ENCODE data around the gene SIPA1L3. TPM values are rescaled to one million over a fixed set of nuclear protein-coding genes. Genes with fewer than 3 reads are reported as not detected.

Gene SIPA1L3
- total and polyA plus RNA-seq, 10 of the 15 experiments (the other 5 are each of a cell fraction or from before 2014, with no cell fraction given), result 0.24 to 66.2 (median 19.1) TPM

- no peaks in the 10 kb centered on the region; the same call in 1 of the 2 replicates for H4K20me1 ChIP-seq (ENCODE audit: control insufficient read depth, insufficient read depth)
- POLR2A ChIA-PET, result interaction anchor here (0.6 kb wide), 1 partner anchor 24 kb away, joined by 3 read pairs; no protein-coding TSS in a partner anchor
- BruUV-seq (replicated peaks), result no TSS peak
- no peak for TF ChIP-seq BMI1 (IDR thresholded peaks at IDR 0.05; ENCODE audit: borderline replicate concordance)
- no peak for TF ChIP-seq TAF1 (IDR thresholded peaks at IDR 0.05; ENCODE audit: borderline replicate concordance, low read depth, low read length)
- no peak for TF ChIP-seq SIN3A (IDR thresholded peaks at IDR 0.05; ENCODE audit: low read depth, low read length)
- TF ChIP-seq RELB (IDR thresholded peaks at IDR 0.05; ENCODE audit: low read depth), result no peak
- no peak for TF ChIP-seq SREBF1 (IDR thresholded peaks at IDR 0.05; ENCODE audit: low read length)
- TF ChIP-seq EGR1 (IDR thresholded peaks at IDR 0.05; ENCODE audit: borderline replicate concordance in 1 of 2, low read depth in 2 of 2, low read length in 2 of 2), result no peak
- TF ChIP-seq, protein P1, sequence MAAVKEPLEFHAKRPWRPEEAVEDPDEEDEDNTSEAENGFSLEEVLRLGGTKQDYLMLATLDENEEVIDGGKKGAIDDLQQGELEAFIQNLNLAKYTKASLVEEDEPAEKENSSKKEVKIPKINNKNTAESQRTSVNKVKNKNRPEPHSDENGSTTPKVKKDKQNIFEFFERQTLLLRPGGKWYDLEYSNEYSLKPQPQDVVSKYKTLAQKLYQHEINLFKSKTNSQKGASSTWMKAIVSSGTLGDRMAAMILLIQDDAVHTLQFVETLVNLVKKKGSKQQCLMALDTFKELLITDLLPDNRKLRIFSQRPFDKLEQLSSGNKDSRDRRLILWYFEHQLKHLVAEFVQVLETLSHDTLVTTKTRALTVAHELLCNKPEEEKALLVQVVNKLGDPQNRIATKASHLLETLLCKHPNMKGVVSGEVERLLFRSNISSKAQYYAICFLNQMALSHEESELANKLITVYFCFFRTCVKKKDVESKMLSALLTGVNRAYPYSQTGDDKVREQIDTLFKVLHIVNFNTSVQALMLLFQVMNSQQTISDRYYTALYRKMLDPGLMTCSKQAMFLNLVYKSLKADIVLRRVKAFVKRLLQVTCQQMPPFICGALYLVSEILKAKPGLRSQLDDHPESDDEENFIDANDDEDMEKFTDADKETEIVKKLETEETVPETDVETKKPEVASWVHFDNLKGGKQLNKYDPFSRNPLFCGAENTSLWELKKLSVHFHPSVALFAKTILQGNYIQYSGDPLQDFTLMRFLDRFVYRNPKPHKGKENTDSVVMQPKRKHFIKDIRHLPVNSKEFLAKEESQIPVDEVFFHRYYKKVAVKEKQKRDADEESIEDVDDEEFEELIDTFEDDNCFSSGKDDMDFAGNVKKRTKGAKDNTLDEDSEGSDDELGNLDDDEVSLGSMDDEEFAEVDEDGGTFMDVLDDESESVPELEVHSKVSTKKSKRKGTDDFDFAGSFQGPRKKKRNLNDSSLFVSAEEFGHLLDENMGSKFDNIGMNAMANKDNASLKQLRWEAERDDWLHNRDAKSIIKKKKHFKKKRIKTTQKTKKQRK (IDR thresholded peaks at IDR 0.05; ENCODE audit: low read depth, low read length), result no peak
- TF ChIP-seq ETV6 (conservative IDR thresholded peaks at IDR 0.05 in 1 of 2, IDR thresholded peaks at IDR 0.05 in 1 of 2; ENCODE audit: borderline replicate concordance in 1 of 2, low read depth in 1 of 2), result no peak
- no peak for TF ChIP-seq BRCA1 (IDR thresholded peaks at IDR 0.05; ENCODE audit: low read depth, low read length)
- TF ChIP-seq ZZZ3 (IDR thresholded peaks at IDR 0.05; ENCODE audit: control insufficient read depth, insufficient read length, low read depth), result no peak
- no peak for TF ChIP-seq ZNF592 (IDR thresholded peaks at IDR 0.05)
- TF ChIP-seq ASH2L (IDR thresholded peaks at IDR 0.05; ENCODE audit: borderline replicate concordance, low read depth), result no peak
Measured at GRCh38 chr19:38072776-38073750, 166.1 kb downstream of the SIPA1L3 start.

More at GRCh38 chr19:38072776-38073750, 166.1 kb downstream of the SIPA1L3 start:
- DNase-seq (ENCODE audit: low read depth, low spot score) (no peak), FAIRE-seq (no peak), ATAC-seq (no peak)
- ChIA-PET SMC1A (ENCODE audit: uncharacterized antibody, unreplicated experiment) (no interaction called here), CTCF (no interaction called here), RAD21 (ENCODE audit: unreplicated experiment) (no interaction called here)
- H3K9me3 ChIP-seq (replicated peaks; ENCODE audit: control insufficient read depth, insufficient read depth, low read length), result no peaks in the 10 kb centered on the region; the same call in 2 of the 3 replicates
- no peak overlapping the region for H2AFZ ChIP-seq (ENCODE audit: control insufficient read depth, low read depth, low read length)
- H3K36me3 ChIP-seq (ENCODE audit: control insufficient read depth in 2 of 2, insufficient read depth in 2 of 2, low read length in 1 of 2), result peaks cover 7 to 11% of the 10 kb centered on the region in 2 experiments; a peak in 3 of 4 replicates
- H3K27ac ChIP-seq (ENCODE audit: control insufficient read depth, insufficient read depth), result no peak overlapping the region
- in situ Hi-C loops (cut with MboI) (no loop called here), intact Hi-C loops (cut with micrococcal nuclease; ENCODE audit: unreplicated experiment) (no loop called here)
- H3K79me2 ChIP-seq (ENCODE audit: control insufficient read depth, insufficient read depth, low read length), result no peaks in the 10 kb centered on the region
- H3K4me1 ChIP-seq (ENCODE audit: control insufficient read depth, insufficient read depth, low read length), result no peaks in the 10 kb centered on the region
- no peak overlapping the region for H3K4me2 ChIP-seq (ENCODE audit: control insufficient read depth, insufficient read depth)
- no peaks in the 10 kb centered on the region for H3K27me3 ChIP-seq (replicated peaks in 1 of 2; ENCODE audit: control insufficient read depth in 2 of 2, insufficient read depth in 2 of 2, low read length in 1 of 2)
- H3K9ac ChIP-seq (ENCODE audit: control insufficient read depth, insufficient read depth, low read length), result no peak overlapping the region
- H3K4me3 ChIP-seq, result no peak overlapping the region
- 98% methylated on average over 18 of the region's 18 CpGs for WGBS (ENCODE audit: insufficient coverage, insufficient replicate concordance, low lambda C conversion rate, missing lambda C conversion rate)

Measured in GM12878 (cell line).